ENCODE measurements around the gene FLRT2.

DNA sequence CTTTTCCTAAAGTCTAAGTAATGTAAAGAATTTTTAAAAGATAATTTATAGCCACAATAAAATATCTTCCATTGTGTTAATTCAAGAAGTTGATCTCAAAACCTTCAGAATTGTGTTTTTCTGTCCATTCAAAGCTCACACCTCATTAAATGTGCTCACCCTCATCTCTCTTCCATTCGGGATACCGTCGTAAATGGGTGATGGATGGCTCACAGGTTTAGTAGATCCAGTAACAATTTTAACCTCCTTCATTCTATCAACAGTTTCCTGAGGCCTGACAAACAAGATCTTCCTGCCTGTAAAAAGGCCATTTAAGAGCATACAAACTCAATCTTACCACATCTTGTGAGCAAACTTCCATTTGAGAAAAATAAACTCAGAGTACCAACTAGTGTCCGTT is 9.4 kb upstream of the FLRT2 start:
- TF ChIP-seq, protein P1, sequence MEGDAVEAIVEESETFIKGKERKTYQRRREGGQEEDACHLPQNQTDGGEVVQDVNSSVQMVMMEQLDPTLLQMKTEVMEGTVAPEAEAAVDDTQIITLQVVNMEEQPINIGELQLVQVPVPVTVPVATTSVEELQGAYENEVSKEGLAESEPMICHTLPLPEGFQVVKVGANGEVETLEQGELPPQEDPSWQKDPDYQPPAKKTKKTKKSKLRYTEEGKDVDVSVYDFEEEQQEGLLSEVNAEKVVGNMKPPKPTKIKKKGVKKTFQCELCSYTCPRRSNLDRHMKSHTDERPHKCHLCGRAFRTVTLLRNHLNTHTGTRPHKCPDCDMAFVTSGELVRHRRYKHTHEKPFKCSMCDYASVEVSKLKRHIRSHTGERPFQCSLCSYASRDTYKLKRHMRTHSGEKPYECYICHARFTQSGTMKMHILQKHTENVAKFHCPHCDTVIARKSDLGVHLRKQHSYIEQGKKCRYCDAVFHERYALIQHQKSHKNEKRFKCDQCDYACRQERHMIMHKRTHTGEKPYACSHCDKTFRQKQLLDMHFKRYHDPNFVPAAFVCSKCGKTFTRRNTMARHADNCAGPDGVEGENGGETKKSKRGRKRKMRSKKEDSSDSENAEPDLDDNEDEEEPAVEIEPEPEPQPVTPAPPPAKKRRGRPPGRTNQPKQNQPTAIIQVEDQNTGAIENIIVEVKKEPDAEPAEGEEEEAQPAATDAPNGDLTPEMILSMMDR (IDR thresholded peaks at IDR 0.05): no peak
- TF ChIP-seq POLR2A (IDR thresholded peaks at IDR 0.05): no peak
